ENCODE data around the gene NRSN1. TPM values are rescaled to one million over a fixed set of nuclear protein-coding genes. Genes with fewer than 3 reads are reported as not detected.
A peak's percentile ranks its signal among the peaks of the same experiment; 100 is the strongest.

The NRSN1 gene
- total and polyA plus RNA-seq, 9 donors = 0.07 to 0.18 (median 0.13) TPM; not detected in 6

GRCh38 chr6:24105191-24105590 is 20.8 kb upstream of the NRSN1 start:
- H3K4me1 ChIP-seq (ENCODE audit: control insufficient read depth, insufficient read depth, low read length) = no peaks in the 10 kb centered on the region
- H3K9me3 ChIP-seq (replicated peaks; ENCODE audit: control insufficient read depth, low read depth, low read length) = no peaks in the 10 kb centered on the region
- no peak overlapping the region for H3K27ac ChIP-seq (ENCODE audit: low read length)
- no CpG with 5 or more reads among the region's 2 CpGs for WGBS (ENCODE audit: insufficient coverage)
- no peak overlapping the region for H3K4me3 ChIP-seq (ENCODE audit: low read length)
- H3K27me3 ChIP-seq (ENCODE audit: control insufficient read depth, insufficient read depth, low read length) = peaks cover 2% of the 10 kb centered on the region
- no peak for DNase-seq
- H3K36me3 ChIP-seq (ENCODE audit: control insufficient read depth, insufficient read depth, low read length) = no peaks in the 10 kb centered on the region

DNA sequence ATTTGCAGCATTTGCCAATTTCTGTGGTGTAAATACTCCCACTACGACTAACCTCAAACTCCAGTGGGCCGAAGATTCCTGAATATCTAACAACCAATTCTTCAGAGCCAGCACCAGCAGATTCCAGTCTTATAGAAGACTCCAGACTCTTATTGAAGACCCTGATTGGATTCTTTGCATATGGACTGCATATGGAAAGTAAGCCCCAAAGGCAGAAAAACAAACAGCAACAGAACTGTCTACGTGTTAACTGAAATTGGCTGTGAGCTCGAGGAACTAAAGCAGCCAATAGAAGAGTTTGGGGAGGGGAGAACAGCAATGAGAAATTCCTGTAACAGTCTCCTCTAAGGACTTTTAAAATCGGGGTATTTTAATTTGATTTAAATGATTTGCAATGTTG is 19.7 kb upstream of the NRSN1 start:
- Histone ChIP-seq H3K27ac (ENCODE audit: low read length) (no peak overlapping the region), H3K27me3 (ENCODE audit: control insufficient read depth, insufficient read depth, low read length) (peaks cover 2% of the 10 kb centered on the region), H3K9me3 (replicated peaks; ENCODE audit: control insufficient read depth, low read depth, low read length) (no peaks in the 10 kb centered on the region), H3K4me3 (ENCODE audit: low read length) (no peak overlapping the region), H3K36me3 (ENCODE audit: control insufficient read depth, insufficient read depth, low read length) (no peaks in the 10 kb centered on the region), H3K4me1 (ENCODE audit: control insufficient read depth, insufficient read depth, low read length) (no peaks in the 10 kb centered on the region)
- whole genome bisulfite sequencing (ENCODE audit: insufficient coverage) = 69% methylated on average over 3 of the region's 5 CpGs
- DNase-seq = no peak

- Histone ChIP-seq H3K4me1 (ENCODE audit: control insufficient read depth, insufficient read depth, low read length) (no peaks in the 10 kb centered on the region), H3K27me3 (ENCODE audit: control insufficient read depth, insufficient read depth, low read length) (peaks cover 2% of the 10 kb centered on the region), H3K9me3 (replicated peaks; ENCODE audit: control insufficient read depth, low read depth, low read length) (no peaks in the 10 kb centered on the region), H3K27ac (ENCODE audit: low read length) (no peak overlapping the region), H3K4me3 (ENCODE audit: low read length) (no peak overlapping the region), H3K36me3 (ENCODE audit: control insufficient read depth, insufficient read depth, low read length) (no peaks in the 10 kb centered on the region)
- no peak for DNase-seq
- WGBS (ENCODE audit: insufficient coverage) = 80% methylated on average over 1 of the region's 1 CpG
These were observed 18.7 kb upstream of the NRSN1 start for GRCh38 chr6:24107294-24107693.

DNA sequence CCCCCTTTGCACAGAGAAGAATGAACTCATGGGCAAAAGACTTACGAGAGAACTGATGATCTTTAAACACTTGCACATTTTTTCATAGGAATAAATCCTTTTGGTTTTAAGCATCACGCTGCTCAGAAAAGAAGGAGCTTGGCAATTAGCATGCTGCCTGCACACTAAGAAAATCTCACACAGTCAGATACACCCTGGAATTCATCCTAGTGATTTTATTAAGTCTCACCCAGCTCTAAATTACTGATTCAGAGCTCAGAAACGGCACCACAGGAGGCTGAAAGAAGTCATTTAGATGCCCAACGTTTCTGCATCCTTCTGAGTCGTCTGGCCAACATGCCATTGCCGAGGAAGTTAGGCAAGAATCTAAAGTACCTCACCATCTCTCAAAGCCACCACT is 18.0 kb upstream of the NRSN1 start:
- Histone ChIP-seq H3K27ac (ENCODE audit: low read length) (no peak overlapping the region), H3K27me3 (ENCODE audit: control insufficient read depth, insufficient read depth, low read length) (peaks cover 2% of the 10 kb centered on the region), H3K9me3 (replicated peaks; ENCODE audit: control insufficient read depth, low read depth, low read length) (no peaks in the 10 kb centered on the region), H3K36me3 (ENCODE audit: control insufficient read depth, insufficient read depth, low read length) (no peaks in the 10 kb centered on the region), H3K4me1 (ENCODE audit: control insufficient read depth, insufficient read depth, low read length) (no peaks in the 10 kb centered on the region), H3K4me3 (ENCODE audit: low read length) (no peak overlapping the region)
- 69% methylated on average over 6 of the region's 6 CpGs for WGBS (ENCODE audit: insufficient coverage)
- no peak for DNase-seq

GRCh38 chr6:24110417-24110816 is 15.6 kb upstream of the NRSN1 start:
- peaks cover 2% of the 10 kb centered on the region for H3K27me3 ChIP-seq (ENCODE audit: control insufficient read depth, insufficient read depth, low read length)
- DNase-seq = no peak
- no peaks in the 10 kb centered on the region for H3K9me3 ChIP-seq (replicated peaks; ENCODE audit: control insufficient read depth, low read depth, low read length)
- WGBS (ENCODE audit: insufficient coverage) = no CpG with 5 or more reads among the region's 1 CpG
- H3K4me1 ChIP-seq (ENCODE audit: control insufficient read depth, insufficient read depth, low read length) = no peaks in the 10 kb centered on the region
- no peak overlapping the region for H3K4me3 ChIP-seq (ENCODE audit: low read length)
- no peak overlapping the region for H3K27ac ChIP-seq (ENCODE audit: low read length)
- no peaks in the 10 kb centered on the region for H3K36me3 ChIP-seq (ENCODE audit: control insufficient read depth, insufficient read depth, low read length)

DNA sequence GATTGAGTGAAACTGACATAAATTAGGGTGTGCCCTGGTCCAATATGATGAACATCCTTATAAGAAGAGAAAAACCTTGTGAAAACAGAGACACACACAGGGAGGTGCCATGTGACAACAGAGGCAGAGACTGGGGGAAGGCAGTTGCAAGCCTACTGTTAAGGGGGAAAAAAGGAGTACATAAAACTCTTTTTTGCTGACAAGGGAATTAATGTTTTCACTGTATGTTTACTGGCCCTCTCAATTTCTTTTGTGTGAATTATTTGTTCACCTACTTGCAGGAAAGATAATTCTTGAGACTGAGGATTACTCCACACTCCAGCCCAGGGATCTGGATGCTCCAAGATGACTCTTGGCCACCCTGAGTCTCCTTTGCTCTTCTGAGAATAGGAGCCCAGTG is 12.1 kb upstream of the NRSN1 start:
- no peaks in the 10 kb centered on the region for H3K36me3 ChIP-seq (ENCODE audit: control insufficient read depth, insufficient read depth, low read length)
- no peak overlapping the region for H3K27ac ChIP-seq (ENCODE audit: low read length)
- no peaks in the 10 kb centered on the region for H3K9me3 ChIP-seq (replicated peaks; ENCODE audit: control insufficient read depth, low read depth, low read length)
- no peak overlapping the region for H3K4me3 ChIP-seq (ENCODE audit: low read length)
- no peaks in the 10 kb centered on the region for H3K27me3 ChIP-seq (ENCODE audit: control insufficient read depth, insufficient read depth, low read length)
- no peaks in the 10 kb centered on the region for H3K4me1 ChIP-seq (ENCODE audit: control insufficient read depth, insufficient read depth, low read length)
- no peak for DNase-seq

DNA sequence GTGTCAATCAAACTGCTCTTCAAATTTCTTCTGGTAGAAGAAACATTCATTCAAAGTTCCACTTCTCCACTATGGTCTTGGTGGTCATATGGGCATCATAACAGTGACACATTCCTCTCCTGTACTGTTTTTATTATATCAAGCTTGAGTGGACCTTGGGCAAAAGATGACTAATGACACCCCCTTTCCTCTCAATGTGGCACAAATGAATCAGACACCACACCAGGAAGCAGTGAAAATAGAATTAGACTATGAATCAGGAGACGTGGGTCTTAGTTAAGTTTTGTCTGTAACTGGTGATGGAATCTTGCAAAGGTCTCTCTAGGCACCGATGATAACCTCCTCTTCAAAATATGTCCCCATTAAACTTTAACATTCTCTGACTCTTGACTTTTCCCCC is 9.0 kb upstream of the NRSN1 start:
- no peak overlapping the region for H3K27ac ChIP-seq (ENCODE audit: low read length)
- no peaks in the 10 kb centered on the region for H3K27me3 ChIP-seq (ENCODE audit: control insufficient read depth, insufficient read depth, low read length)
- WGBS (ENCODE audit: insufficient coverage) = no CpG with 5 or more reads among the region's 2 CpGs
- DNase-seq = no peak
- no peak overlapping the region for H3K4me3 ChIP-seq (ENCODE audit: low read length)
- no peaks in the 10 kb centered on the region for H3K9me3 ChIP-seq (replicated peaks; ENCODE audit: control insufficient read depth, low read depth, low read length)
- H3K36me3 ChIP-seq (ENCODE audit: control insufficient read depth, insufficient read depth, low read length) = no peaks in the 10 kb centered on the region
- no peaks in the 10 kb centered on the region for H3K4me1 ChIP-seq (ENCODE audit: control insufficient read depth, insufficient read depth, low read length)

GRCh38 chr6:24122139-24122538 is 3.9 kb upstream of the NRSN1 start:
- Histone ChIP-seq H3K4me1 (ENCODE audit: control insufficient read depth, insufficient read depth, low read length) (peaks cover 2% of the 10 kb centered on the region), H3K27me3 (ENCODE audit: control insufficient read depth, insufficient read depth, low read length) (peaks cover 6% of the 10 kb centered on the region), H3K4me3 (ENCODE audit: low read length) (no peak overlapping the region), H3K27ac (ENCODE audit: low read length) (no peak overlapping the region), H3K36me3 (ENCODE audit: control insufficient read depth, insufficient read depth, low read length) (no peaks in the 10 kb centered on the region), H3K9me3 (replicated peaks; ENCODE audit: control insufficient read depth, low read depth, low read length) (no peaks in the 10 kb centered on the region)
- 43% methylated on average over 4 of the region's 7 CpGs for WGBS (ENCODE audit: insufficient coverage)
- DNase-seq = no peak

DNA sequence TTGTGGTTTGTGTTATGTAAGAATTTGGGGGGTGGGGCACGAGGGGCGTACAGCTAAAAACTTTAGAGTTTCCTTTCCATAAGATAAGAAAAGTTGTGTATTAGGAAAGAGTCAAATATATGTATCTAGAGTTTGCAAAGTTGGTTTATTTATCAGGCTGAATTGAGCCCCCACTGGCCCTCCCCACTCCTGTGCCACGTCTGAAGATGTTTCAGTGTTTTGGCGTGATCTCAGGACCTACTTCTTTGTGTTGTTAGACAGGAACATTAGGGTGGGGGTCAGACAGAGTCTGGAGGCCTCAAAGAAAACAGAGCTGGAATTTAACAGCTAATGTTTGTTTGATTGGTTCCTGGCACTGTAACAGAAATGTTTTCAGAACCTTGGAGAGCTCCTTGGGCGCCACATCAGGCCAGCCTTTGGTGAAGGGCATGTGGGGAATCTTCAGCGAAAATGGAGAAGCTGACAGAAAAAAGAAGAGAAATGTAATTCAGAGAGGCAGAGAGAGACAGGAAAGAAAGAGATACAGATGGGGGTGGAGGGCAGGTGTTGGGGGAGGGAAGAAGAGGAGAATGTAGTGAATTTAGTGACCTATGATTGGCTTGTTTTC is 674 bp downstream of the NRSN1 start:
- peak; percentile 87 for DNase-seq
- no peaks in the 10 kb centered on the region for H3K9me3 ChIP-seq (replicated peaks; ENCODE audit: control insufficient read depth, low read depth, low read length)
- WGBS (ENCODE audit: insufficient coverage) = 0% methylated on average over 5 of the region's 6 CpGs
- H3K36me3 ChIP-seq (ENCODE audit: control insufficient read depth, insufficient read depth, low read length) = no peaks in the 10 kb centered on the region
- no peak overlapping the region for H3K27ac ChIP-seq (ENCODE audit: low read length)
- H3K27me3 ChIP-seq (ENCODE audit: control insufficient read depth, insufficient read depth, low read length) = peaks cover 6% of the 10 kb centered on the region
- H3K4me1 ChIP-seq (ENCODE audit: control insufficient read depth, insufficient read depth, low read length) = peaks cover 2% of the 10 kb centered on the region
- no peak overlapping the region for H3K4me3 ChIP-seq (ENCODE audit: low read length)

DNA sequence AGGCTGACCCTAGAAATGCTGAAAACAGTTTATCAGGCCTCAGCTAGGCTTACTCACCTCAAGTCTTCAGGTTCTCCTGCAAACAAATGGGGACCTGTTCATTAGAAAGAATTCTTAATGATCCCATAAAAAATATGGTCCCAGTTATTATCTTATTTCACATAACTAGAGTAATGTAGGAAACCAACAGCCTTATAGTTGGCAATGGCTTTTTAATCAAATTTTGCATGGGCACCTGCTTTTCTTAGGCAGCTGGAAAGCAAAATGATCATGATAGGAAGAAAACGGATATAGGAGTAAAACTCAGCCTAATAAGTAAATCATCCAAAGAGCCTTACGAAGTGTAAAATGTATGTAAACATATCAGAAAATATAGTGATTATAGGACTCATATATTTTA is 1.3 kb downstream of the NRSN1 start:
- H3K27me3 ChIP-seq (ENCODE audit: control insufficient read depth, insufficient read depth, low read length) = peaks cover 6% of the 10 kb centered on the region
- H3K27ac ChIP-seq (ENCODE audit: low read length) = no peak overlapping the region
- no peaks in the 10 kb centered on the region for H3K9me3 ChIP-seq (replicated peaks; ENCODE audit: control insufficient read depth, low read depth, low read length)
- no peak overlapping the region for H3K4me3 ChIP-seq (ENCODE audit: low read length)
- H3K4me1 ChIP-seq (ENCODE audit: control insufficient read depth, insufficient read depth, low read length) = peaks cover 2% of the 10 kb centered on the region
- DNase-seq = no peak
- no CpG with 5 or more reads among the region's 2 CpGs for WGBS (ENCODE audit: insufficient coverage)
- H3K36me3 ChIP-seq (ENCODE audit: control insufficient read depth, insufficient read depth, low read length) = no peaks in the 10 kb centered on the region

- no peaks in the 10 kb centered on the region for H3K4me1 ChIP-seq (ENCODE audit: control insufficient read depth, insufficient read depth, low read length)
- H3K9me3 ChIP-seq (replicated peaks; ENCODE audit: control insufficient read depth, low read depth, low read length) = no peaks in the 10 kb centered on the region
- no peaks in the 10 kb centered on the region for H3K27me3 ChIP-seq (ENCODE audit: control insufficient read depth, insufficient read depth, low read length)
- H3K27ac ChIP-seq (ENCODE audit: low read length) = no peak overlapping the region
- H3K36me3 ChIP-seq (ENCODE audit: control insufficient read depth, insufficient read depth, low read length) = no peaks in the 10 kb centered on the region
- DNase-seq = no peak
- WGBS (ENCODE audit: insufficient coverage) = no CpG with 5 or more reads among the region's 2 CpGs
- no peak overlapping the region for H3K4me3 ChIP-seq (ENCODE audit: low read length)
These were observed 5.7 kb downstream of the NRSN1 start for GRCh38 chr6:24131751-24132150.

All from muscle of leg (tissue), 11 donors.